RPMI8226 (cell line): ENCODE measurements around the gene SNAP47.

Experiments
- DNase-seq: peaks from one replicate; pipeline ENCODE4 v3.0.0-alpha.2; 2015

SNAP47 gene

DNA sequence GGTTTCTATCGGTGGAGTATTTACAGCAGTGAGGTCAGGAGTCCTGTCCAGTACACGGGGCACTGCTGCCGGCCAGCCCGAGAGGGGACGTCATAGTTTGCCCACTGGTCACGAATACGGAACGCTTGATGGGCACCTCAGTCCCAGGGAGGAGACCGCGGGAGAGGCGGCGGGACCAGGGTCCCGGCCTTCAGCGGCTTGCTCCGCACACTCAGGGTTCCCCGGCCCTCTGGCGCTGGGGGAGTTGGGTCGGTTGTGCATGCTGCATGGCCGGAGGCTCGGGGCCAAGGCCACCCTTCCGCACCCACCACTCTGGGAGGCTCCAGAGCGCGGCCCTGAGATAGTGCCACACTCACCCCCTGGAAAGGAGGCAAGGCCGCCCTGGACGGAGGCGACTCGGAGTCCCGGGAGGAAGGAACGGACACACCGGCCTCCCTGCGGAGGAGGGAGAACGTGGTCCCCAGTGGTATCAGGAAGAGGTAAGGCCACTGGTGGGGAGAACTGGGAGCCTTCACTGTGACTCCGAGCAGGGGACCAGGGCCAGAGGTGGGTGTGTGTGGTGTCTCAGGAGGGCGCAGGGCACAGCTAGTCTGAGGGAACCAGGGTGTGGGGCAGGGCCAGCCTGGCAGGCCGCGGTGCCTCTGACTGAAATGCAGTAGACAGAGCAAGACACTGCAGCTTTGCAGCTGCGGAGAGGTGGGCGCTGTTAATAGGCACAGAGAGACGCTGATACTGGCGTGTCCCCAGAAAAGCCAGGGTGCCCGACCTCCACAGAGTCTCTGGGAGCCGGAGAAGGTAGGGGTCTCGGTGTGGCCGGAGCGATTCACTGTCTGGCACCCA is 51.7 kb downstream of the SNAP47 start:
- peak; percentile 48 for DNase-seq

DNA sequence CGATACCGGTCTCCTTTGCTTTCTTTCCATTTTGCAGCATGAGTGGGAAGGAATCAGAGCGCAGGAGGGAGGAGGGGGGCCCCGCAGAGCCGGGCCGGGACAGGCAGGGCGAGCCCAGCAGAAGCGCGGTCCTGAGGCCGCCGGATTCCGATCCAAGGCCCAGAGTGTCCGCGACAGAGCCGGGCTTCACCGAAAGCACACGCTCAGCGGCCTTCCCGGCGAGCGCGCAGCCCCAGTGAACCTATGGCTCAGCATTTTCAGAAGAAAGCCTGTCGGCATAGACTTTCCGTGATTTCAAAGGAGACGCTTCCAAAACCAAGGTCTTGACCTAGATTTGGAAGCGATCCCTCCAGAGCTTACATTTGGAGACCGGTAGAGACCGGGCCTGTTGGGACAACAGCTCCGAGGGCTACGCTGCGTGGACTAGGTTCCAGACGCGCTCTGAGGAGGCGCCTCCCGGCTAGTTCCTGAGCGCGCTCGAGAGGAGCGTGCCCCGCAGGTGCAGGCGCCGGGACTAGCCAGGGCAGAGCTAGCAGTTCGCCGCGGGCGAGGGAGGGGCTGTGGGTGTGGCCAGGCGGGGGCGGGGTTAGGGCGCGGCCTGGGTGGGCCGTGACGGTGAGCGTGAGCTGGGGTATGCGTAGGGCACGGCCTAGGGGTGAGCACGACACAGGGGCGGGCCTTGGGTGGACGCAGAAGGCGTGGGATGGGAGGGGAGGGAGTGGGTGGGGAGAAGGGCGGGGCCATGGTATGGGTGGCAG is 52.5 kb downstream of the SNAP47 start:
- peak; percentile 99 for DNase-seq

DNA sequence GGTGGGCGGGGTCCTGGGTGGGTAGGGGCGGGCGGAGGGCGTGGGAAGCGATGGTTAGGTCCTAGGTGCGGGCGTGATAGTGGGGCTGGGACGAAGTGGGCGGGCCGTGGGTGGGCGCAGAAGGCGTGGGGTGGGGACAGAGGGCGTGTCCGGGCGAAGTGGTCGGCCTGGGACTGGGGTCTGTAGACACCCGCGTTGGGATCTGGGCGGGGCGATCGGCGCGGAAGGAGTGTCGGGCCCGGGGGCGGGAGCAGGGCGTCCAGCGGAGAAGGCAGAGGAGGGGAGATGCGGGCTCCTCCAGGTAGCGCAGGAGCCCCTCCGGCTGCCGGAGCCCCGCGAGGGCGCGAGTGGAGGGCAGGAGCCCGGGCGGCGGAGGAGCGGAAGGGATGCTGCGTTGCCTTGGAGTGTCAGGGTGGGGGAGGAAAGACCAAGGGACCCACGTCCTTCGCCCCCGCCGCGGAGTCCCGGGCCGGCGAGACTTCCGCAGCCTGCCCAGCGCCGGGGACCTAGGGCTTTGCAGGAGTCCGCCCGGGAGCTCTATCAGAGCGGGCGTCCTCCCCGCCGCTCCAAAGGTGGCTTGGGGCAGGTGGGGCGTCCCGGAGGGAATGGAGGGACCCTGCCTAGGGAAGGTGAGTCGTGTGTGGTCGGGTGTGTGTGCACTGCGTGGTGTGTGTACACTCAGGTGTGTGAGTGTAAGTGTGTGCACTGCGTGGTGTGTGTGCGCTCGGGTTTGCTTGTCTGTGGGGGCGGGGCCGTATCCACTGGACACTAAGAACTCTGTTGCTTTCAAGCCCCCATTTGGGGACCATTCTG is 53.2 kb downstream of the SNAP47 start:
- DNase-seq: peak; percentile 88

DNA sequence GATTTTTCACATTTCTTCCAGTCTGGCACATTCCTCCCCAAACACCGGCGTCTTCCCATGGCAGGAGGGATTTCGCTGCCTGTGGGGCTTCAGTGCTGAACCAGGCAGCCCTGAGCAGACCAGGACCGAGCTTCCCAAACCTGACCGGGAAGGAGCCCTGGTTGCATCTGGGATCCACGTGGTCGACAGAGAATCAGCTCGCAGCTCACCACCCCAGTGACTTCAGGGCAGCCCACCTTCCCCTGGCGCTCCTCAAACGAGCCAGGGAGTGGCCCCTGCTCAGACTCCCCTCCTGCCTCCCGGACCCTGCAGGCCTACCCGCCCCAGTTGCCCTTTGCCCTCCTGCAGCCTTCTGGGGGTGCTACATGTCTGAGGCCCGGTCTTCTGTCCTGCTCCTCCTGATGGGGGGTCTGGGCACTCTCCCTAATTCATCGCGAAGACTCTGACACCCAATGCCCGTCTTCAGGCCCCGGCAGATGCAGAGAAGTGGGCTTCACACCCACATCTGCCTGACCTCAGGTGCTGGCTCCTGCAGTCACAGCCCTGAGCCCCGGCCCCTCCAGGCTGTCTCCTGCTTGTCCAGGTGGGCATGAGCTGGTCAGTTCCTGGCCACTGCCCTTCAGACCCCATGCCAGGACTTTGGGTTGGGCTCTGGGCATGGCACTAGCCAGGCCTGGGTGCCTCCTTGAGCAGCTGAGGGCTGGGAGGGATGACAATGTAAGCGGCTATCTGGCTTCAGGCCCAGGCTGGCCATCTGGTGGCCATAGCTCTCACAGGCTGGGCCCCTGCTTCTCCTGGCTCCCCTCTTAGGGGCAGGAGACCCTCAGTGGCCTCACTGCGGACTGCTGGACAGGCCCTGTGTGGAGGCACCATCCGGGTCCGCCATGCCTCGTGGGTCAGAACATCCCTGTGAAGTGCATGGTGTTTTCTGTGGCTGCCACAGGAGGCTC is 54.1 kb downstream of the SNAP47 start:
- no peak for DNase-seq

DNA sequence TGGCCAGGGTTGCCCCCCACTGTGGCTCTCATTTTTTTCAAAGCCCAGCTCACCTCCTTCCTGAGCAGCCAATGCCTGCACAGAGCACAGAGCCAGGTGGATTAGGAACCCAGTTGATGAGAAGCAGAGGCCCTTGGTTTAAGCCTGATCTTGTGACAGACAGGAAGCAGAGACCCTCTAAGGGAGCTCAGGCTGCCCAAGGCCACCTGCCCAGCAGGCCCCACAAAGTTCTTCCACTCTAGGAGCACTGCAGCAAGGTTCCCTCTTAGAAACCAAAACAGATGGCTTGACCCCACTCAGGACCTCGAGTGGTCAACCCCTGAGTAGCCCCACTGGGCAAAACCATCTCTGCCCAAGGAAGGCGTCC is 54.8 kb downstream of the SNAP47 start:
- DNase-seq: no peak

DNA sequence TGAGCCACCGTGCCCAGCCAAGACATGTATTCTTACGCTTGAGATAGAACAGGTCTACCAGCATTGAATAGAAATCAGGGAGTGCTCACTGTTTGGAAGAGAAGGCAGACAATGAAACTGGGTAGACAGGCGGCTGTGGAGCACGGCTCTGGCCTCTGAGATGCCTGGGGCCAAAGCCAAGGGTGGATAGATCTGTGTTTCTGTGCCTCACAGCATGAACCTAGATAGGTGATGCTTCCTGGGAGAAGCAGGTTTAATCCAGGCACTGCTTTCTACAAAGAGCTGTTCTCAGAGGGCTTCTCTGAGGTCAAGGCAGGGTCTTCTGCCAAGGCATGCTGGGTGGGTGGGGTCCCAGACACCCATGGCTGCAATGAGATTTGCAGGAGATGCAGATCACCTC is 55.6 kb downstream of the SNAP47 start:
- no peak for DNase-seq

DNA sequence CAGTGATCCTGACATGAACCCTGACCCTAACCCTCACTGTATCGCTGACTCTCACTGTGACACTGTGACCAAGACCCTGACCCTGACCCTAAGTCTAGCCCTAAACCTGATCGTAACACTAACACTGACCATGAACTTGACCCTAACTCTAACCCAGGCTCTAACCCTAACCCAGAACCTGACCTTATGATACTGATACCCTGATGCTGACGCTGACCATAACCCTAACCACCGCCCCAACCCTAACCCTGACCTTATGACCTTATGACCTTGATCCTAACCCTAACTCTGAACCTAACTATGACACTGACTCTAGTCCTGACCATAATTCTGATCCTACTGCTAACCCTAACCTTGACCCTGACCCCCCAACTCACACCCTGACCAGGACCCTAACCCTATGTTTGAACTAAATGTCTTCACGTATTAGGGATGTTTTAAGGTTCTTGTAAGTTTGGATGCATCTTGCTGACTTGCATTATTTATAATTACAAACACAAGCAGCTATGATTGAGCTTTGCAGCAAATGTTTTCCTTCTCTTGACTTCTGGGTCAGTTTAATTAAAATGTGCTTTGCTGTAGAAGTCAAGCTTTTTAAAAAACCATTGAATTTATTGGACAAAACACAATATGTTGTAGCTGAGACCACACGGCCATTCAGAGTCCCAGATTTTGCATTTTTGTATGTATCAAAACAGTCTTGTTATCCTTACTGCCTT is 56.3 kb downstream of the SNAP47 start:
- DNase-seq: no peak

DNA sequence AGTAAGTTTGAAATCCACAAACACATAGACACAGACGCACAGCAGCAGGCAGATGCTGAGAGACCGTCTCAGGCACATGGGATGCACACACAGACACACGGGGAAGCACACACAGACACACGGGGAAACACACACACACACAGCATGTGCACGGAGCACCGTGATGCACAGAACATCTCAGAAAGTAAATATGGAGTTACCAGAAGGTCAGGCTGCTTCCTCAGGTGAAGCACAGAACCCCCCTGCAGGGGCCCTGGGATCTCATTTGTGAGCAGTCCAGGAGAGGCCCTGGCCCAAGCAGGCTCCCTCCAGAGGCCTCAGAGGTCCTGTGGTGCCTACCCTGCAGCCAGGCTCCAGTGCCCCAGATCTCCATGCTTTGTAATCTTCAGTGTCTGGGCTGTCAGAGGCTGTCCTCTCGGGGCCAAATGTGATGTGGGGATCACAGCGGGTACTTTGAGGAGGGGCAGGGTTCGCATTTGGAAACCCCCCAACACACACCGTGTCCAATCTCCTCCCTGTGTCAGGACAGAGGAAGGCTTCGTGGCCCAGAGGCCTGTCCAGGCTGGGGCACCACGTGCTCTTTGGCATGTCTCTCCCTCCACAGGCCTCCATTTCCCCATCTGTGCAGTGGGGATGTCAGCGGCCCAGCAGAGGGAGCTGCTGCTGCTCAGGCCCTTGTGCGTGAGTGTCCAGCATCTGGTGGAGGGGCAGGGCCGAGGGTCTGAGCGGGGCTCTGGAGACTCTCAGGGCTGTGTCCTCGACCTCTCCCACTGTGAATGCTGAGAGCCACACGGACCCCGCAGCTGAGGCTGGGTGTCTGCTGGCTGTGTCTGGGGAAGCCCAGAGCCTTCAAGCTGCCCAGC is 57.2 kb downstream of the SNAP47 start:
- no peak for DNase-seq

DNA sequence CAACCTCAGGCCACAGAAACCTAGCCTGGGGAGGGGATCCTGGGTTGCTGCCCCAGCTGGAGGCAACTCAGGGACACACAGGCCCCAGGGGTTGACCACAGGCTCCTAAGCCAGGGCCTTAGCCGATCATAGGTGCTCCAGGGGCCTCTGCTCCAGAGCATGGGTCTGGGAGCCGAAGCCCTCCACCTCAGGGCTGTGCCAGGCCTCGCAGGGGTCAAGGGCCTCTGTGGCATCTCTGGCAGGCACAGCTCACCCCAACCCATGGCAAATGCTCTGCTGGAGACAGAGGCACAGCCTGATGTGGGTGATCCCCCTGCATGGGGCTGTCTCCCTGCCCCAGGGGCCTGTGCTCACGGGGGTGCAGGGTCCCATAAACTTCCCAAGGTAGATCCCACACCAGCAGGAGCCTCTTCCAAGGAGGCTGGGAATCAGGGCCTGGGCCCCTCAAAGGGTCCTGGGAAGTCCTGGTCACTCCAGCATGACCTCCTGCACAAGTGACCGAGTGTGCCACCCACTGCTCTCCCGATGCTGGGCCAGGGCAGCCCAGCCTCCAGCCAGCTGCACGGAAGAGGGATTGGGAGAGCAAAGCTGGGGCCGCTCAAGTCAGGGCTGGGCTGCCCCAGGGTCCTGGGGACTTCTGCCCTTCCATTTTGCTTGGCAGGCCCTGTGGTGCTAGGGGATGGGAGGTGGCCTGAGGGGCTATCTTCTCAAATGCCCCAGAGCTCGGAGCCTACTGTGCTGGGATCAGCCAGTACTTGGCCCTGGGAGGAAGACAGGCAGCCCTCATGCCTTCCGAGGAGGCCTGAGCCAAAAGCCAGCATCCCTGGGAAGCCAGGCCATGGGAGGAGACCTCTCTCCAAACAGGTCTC is 58.1 kb downstream of the SNAP47 start:
- DNase-seq: no peak

DNA sequence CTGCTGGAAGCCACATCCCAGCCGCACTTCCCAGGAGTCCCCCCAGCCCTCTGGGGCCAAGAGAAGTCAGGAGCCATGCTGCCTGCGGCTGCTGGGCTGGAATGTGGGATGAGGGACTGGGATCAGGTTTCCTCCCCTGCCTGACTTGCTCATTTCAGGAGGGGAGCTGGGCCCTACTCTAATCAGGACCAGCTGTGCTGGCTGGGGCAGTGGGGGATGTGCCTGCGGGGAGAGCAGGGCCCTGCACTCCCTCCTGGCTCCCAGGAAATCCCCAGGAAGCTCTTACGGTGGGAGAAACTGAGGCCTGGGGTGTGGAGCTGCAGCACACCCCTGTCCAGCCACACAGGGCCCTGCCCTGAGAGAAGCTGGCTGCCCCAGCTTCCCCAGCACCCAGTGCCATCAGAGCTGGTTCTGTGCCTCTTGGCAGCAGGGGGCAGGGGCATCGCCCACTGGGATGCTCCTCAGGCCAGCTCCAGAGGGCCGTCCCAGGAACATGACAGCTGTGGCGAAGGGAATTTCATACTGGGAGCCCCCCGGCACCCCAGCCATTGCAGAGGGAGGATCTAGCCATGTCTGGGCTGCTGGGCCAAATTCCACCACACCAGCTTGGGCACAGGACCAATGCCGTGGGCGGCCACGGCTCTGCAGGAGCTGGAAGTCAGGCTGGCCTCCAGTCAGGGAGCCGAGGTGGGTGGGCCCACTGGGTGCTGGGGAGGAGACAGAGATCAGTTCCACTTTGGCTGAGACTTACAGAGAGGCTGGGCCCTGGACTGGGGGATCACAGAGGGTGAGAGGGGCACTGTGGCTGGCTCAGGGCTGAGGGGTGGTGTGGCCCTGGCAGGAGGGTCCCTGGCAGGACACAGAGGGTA is 58.9 kb downstream of the SNAP47 start:
- no peak for DNase-seq

DNA sequence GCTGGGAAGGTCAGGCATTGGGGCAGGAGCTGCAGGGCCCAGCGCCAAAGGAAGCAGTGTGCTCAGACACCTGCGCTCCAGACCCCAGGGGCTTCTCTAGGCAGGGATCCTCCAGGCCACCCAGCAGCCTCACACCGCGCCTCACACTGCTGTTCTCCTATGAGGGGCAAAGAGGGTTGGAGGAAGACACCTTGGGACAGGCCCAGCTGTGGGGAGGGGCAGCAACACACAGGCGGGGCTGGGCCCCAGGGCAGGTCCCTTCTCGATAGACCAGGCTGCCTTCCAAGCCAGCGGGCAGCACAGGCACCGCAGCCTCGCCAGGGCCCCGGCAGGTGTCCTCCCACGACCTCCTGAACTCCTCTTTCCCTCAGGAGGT is 59.6 kb downstream of the SNAP47 start:
- DNase-seq: no peak

DNA sequence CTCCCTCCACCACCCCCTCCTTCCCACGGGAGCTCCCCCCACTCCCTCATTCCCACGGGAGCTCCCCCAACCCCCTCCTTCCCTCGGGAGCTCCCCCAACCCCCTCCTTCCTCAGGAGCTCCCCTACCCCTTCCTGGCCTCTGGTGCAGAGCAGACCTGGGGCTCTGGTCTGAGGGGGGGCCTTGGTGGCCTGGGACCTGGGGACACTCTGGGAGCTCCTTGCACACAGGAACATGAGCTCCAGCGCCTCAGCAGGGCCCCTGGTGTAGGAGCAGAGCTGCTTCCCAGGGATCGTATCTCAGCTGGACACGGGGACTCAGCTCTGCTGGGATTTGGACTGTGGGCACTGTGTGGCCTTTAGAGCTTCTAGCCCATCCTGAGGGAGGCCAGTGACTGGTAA is 60.5 kb downstream of the SNAP47 start:
- DNase-seq: no peak

DNA sequence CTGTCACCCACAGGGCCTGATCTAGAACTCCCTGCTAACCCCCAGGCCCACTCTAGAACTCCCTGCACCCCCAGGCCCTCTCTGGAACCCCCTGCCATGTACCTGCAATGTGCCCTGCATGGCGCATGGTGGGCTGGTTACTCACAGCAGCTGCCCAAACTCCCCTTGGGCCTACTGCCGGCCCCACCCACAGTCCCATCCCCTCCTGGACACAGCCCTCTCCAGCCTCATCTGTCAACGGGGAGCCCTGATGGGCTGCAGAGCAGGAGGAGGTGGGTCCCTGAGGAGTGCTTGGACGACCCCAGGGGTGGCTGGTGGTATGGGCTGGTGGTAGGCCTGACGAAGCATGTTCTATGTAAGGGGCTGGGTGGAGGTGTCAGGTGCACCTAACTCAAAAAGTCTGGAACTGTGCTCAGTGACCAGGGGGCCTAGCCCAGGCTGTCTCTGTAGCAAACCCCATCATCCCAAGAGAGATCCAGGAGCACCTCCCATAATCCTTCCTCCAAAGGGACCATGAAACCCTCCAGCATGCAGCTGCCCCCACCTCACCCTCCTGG is 61.2 kb downstream of the SNAP47 start:
- DNase-seq: no peak

DNA sequence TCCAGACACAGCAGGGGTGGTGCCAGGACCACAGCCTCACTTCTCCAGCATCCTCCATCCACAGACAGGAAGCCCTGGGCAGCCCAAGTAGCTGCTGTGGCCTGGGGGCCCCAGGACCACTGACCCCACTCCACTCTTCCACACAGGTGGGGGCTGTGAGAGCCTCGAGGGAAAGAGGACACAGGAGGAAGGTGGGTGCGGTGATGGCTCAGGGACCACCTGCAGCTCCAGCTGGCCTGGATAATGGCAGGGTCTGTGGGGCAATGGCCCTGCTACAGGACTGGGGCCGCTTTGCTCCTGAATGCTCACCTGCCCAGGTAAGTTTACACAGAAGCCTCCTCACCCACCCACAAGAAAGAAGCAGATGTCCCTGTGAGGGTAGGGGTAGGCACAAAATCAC is 61.9 kb downstream of the SNAP47 start:
- DNase-seq: no peak

DNA sequence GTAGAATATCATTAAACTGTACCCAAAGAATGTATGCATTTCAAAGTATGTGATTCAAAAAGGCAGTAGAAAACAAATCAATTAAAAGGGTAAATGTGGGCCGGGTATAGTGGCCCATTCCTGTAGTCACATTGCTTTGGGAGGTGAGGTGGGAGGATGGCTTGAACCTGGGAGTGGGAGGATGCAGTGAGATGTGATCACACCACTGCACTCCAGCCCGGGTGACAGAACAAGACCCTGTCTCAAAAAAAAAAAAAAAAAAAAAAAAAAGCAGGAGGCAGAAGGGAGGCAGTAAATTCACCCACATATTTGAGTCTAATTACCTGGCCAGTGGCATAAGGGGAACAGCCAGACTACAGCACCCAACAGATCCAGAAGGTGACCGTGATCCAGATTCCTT is 62.4 kb downstream of the SNAP47 start:
- no peak for DNase-seq

DNA sequence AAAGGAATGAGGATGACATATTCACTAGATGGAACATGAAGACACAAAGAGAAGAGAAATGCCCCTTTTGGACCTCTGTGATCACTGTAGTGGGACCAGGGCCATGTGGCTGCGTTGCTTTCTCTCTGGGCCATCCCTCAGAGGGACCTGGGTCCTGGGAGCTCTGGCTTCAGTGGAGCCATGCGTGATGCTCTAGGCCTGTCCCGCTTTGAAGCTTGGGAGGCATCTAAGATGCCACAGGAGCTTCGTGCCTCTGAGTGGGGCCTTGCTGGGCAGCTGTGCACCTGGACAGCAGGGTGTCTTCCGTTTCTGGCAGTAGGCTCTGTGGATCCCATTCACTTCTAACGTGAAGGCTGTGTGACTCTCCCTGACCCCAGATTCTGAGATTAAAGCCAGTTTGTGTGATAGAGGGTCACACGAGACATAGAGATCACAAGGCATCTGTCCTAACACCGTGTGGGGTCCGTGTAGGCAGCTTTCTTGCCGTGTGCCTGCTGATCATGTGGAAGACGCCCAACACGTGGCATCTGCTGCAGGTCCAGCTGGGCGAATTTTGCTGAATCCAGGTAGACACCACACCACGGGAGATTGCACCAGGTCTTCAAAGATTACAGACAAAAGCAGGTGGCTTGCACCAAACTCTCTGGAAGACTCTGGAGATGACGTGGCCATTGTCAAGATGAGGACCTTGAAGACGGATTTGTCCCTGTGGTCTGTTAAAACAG is 63.0 kb downstream of the SNAP47 start:
- no peak for DNase-seq

DNA sequence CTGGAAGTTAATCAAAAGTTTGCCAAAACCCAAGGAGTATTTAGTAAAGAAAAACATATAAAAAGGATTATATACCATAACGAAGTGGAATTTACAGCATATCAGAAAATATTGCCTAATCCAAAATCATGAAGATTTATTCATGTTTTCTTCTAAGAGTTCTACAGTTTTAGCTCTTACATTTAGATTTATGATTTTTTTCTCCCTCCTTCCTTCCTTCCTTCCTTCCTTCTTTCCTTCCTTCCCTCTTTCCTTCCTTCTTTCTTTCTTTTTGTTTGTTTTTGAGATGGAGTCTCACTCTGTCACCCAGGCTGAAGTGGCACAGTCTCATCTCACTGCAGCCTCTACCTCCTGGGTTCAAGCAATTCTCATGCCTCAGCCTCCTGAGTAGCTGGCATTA is 64.5 kb downstream of the SNAP47 start:
- no peak for DNase-seq

DNA sequence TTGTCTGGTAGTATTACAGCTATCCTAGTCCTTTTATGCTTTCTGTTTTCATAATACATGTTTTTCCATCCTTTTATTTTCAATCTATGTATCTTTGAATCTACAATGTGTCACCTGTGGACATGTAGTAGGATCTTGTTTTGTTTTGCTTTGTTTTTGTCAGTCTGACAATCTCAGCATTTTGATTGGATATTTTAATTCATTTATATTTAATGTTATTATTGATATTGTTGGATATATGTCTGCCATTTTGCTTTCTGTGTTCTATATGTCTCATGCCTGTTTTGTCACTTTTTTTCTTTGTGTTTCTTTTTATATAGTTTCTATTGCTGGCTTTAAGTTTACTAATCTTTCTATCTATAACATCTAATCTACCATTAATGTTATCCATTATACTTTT is 68.7 kb downstream of the SNAP47 start:
- no peak for DNase-seq
